ENCODE data around the gene ATP1B3.

The ATP1B3 gene

GRCh38 chr3:141851411-141851810, 25.0 kb upstream of the ATP1B3 start:
- Mint-ChIP-seq H3K4me3 (no peak overlapping the region), H3K4me1 (no peaks in the 10 kb centered on the region), H3K9me3 (no peaks in the 10 kb centered on the region), H3K27me3 (peaks cover 14% of the 10 kb centered on the region), H3K36me3 (no peaks in the 10 kb centered on the region), H3K27ac (no peak overlapping the region)
- ATAC-seq: no peak

- H3K27ac Mint-ChIP-seq: no peak overlapping the region
- ATAC-seq: no peak
- H3K36me3 Mint-ChIP-seq: no peaks in the 10 kb centered on the region
- no peaks in the 10 kb centered on the region for H3K4me1 Mint-ChIP-seq
- peaks cover 6% of the 10 kb centered on the region for H3K27me3 Mint-ChIP-seq
- no peaks in the 10 kb centered on the region for H3K9me3 Mint-ChIP-seq
- no peak overlapping the region for H3K4me3 Mint-ChIP-seq
Measured at GRCh38 chr3:141853081-141853601, 23.3 kb upstream of the ATP1B3 start.

GRCh38 chr3:141853629-141854168, 22.7 kb upstream of the ATP1B3 start:
- peaks cover 6% of the 10 kb centered on the region for H3K27me3 Mint-ChIP-seq
- H3K36me3 Mint-ChIP-seq: no peaks in the 10 kb centered on the region
- no peak overlapping the region for H3K4me3 Mint-ChIP-seq
- H3K9me3 Mint-ChIP-seq: no peaks in the 10 kb centered on the region
- no peak overlapping the region for H3K27ac Mint-ChIP-seq
- ATAC-seq: no peak
- no peaks in the 10 kb centered on the region for H3K4me1 Mint-ChIP-seq

- H3K36me3 Mint-ChIP-seq: no peaks in the 10 kb centered on the region
- no peaks in the 10 kb centered on the region for H3K9me3 Mint-ChIP-seq
- H3K4me3 Mint-ChIP-seq: no peak overlapping the region
- no peak overlapping the region for H3K27ac Mint-ChIP-seq
- no peaks in the 10 kb centered on the region for H3K4me1 Mint-ChIP-seq
- ATAC-seq: no peak
- peaks cover 6% of the 10 kb centered on the region for H3K27me3 Mint-ChIP-seq
Measured at GRCh38 chr3:141854599-141854998, 21.8 kb upstream of the ATP1B3 start.

- ATAC-seq: no peak
- H3K9me3 Mint-ChIP-seq: no peaks in the 10 kb centered on the region
- no peaks in the 10 kb centered on the region for H3K27me3 Mint-ChIP-seq
- no peaks in the 10 kb centered on the region for H3K36me3 Mint-ChIP-seq
- no peak overlapping the region for H3K27ac Mint-ChIP-seq
- H3K4me1 Mint-ChIP-seq: peaks cover 1% of the 10 kb centered on the region
- no peak overlapping the region for H3K4me3 Mint-ChIP-seq
Measured at GRCh38 chr3:141858312-141858711, 18.1 kb upstream of the ATP1B3 start.

GRCh38 chr3:141859651-141860050, 16.8 kb upstream of the ATP1B3 start:
- Mint-ChIP-seq H3K4me3 (no peak overlapping the region), H3K4me1 (peaks cover 10% of the 10 kb centered on the region), H3K9me3 (no peaks in the 10 kb centered on the region), H3K27me3 (no peaks in the 10 kb centered on the region), H3K27ac (no peak overlapping the region), H3K36me3 (no peaks in the 10 kb centered on the region)
- ATAC-seq: no peak

- Mint-ChIP-seq H3K27me3 (no peaks in the 10 kb centered on the region), H3K9me3 (no peaks in the 10 kb centered on the region), H3K36me3 (no peaks in the 10 kb centered on the region), H3K4me1 (peaks cover 10% of the 10 kb centered on the region), H3K27ac (no peak overlapping the region), H3K4me3 (no peak overlapping the region)
- no peak for ATAC-seq
Measured at GRCh38 chr3:141860086-141860669, 16.3 kb upstream of the ATP1B3 start.

GRCh38 chr3:141860766-141861513, 15.5 kb upstream of the ATP1B3 start:
- Mint-ChIP-seq H3K36me3 (no peaks in the 10 kb centered on the region), H3K27me3 (no peaks in the 10 kb centered on the region), H3K27ac (no peak overlapping the region), H3K4me1 (peaks cover 10% of the 10 kb centered on the region), H3K4me3 (no peak overlapping the region), H3K9me3 (no peaks in the 10 kb centered on the region)
- ATAC-seq: no peak

GRCh38 chr3:141862279-141862816, 14.1 kb upstream of the ATP1B3 start:
- no peaks in the 10 kb centered on the region for H3K27me3 Mint-ChIP-seq
- H3K9me3 Mint-ChIP-seq: no peaks in the 10 kb centered on the region
- no peak overlapping the region for H3K4me3 Mint-ChIP-seq
- ATAC-seq: no peak
- H3K4me1 Mint-ChIP-seq: peaks cover 10% of the 10 kb centered on the region
- H3K27ac Mint-ChIP-seq: no peak overlapping the region
- no peaks in the 10 kb centered on the region for H3K36me3 Mint-ChIP-seq

- no peaks in the 10 kb centered on the region for H3K36me3 Mint-ChIP-seq
- no peak for ATAC-seq
- no peak overlapping the region for H3K4me3 Mint-ChIP-seq
- peaks cover 10% of the 10 kb centered on the region for H3K4me1 Mint-ChIP-seq
- no peaks in the 10 kb centered on the region for H3K9me3 Mint-ChIP-seq
- no peak overlapping the region for H3K27ac Mint-ChIP-seq
- no peaks in the 10 kb centered on the region for H3K27me3 Mint-ChIP-seq
Measured at GRCh38 chr3:141863491-141863890, 13.0 kb upstream of the ATP1B3 start.

- no peak for ATAC-seq
- Mint-ChIP-seq H3K27me3 (no peaks in the 10 kb centered on the region), H3K27ac (peak overlapping the region; percentile 48), H3K9me3 (no peaks in the 10 kb centered on the region), H3K4me1 (peaks cover 10% of the 10 kb centered on the region), H3K36me3 (no peaks in the 10 kb centered on the region), H3K4me3 (no peak overlapping the region)
Measured at GRCh38 chr3:141864281-141864970, 12.0 kb upstream of the ATP1B3 start.

GRCh38 chr3:141865101-141865500, 11.3 kb upstream of the ATP1B3 start:
- Mint-ChIP-seq H3K36me3 (no peaks in the 10 kb centered on the region), H3K9me3 (no peaks in the 10 kb centered on the region), H3K4me3 (no peak overlapping the region), H3K27me3 (no peaks in the 10 kb centered on the region), H3K4me1 (peaks cover 10% of the 10 kb centered on the region), H3K27ac (no peak overlapping the region)
- no peak for ATAC-seq

GRCh38 chr3:141870091-141870687, 6.3 kb upstream of the ATP1B3 start:
- Mint-ChIP-seq H3K4me1 (peaks cover under 1% of the 10 kb centered on the region), H3K27me3 (no peaks in the 10 kb centered on the region), H3K36me3 (no peaks in the 10 kb centered on the region), H3K27ac (no peak overlapping the region), H3K4me3 (no peak overlapping the region), H3K9me3 (no peaks in the 10 kb centered on the region)
- no peak for ATAC-seq

GRCh38 chr3:141875374-141875892, 1.0 kb upstream of the ATP1B3 start:
- Mint-ChIP-seq H3K4me3 (peak overlapping the region; percentile 97), H3K36me3 (no peaks in the 10 kb centered on the region), H3K27me3 (no peaks in the 10 kb centered on the region), H3K9me3 (no peaks in the 10 kb centered on the region), H3K27ac (peak overlapping the region; percentile 73), H3K4me1 (peaks cover 31% of the 10 kb centered on the region)
- peak; percentile 81 for ATAC-seq

Measured in stimulated activated memory B cell treated with anti-CD40 and anti-IgM and Interleukin-4, amounts not matched to agents 10 μg/mL and 1 μg/mL and 100 μg/mL, for 72 hours (primary cell).